A673 (cell line): Measurements from ENCODE around the gene RPL4.

Experiments used
- CTCF ChIP-seq: fragments of 300-800, 200-600 bp; sonication (generic); conservative IDR thresholded peaks from 2 replicates; pipeline ENCODE4 v1.5.1; 2017; ENCODE audit warnings: low read depth, mild to moderate bottlenecking, antibody characterized with exemption, low read length, moderate library complexity, mixed read lengths
- EZH2 ChIP-seq: fragments of 200-600 bp; sonication (generic); IDR thresholded peaks from 2 replicates; pipeline ENCODE4 v1.6.1; 2017; ENCODE audit warnings: borderline replicate concordance, low read depth, mild to moderate bottlenecking, mixed read lengths, antibody characterized with exemption, low read length; ENCODE audit not compliant: poor library complexity, severe bottlenecking

DNA sequence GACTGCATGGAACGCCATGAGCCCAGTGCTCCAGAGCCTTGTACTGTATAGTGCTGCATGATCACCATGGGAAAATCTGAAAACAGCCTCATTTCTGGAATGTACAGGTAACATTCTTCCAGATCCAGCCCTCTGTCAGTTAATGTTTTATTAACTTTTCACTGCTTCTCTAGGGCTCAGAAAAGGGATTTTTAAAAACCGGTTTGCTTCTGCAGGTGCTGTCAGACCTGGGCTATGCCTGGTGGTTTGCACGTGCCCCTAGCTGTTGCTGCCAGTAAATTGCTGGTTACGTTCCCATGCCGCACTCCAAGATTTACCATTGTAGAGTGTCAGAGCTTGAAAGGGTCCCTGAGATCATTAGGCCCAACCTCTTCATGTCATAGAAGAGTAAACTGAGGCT lies 16.1 kb downstream of the RPL4 start:
- TF ChIP-seq CTCF = no peak
- no peak for TF ChIP-seq EZH2
